ENCODE results near the gene ARHGAP25.

ARHGAP25 gene

GRCh38 chr2:68827666-68828065 is 93.1 kb downstream of the ARHGAP25 start:
- Histone ChIP-seq H3K79me2 (ENCODE audit: control insufficient read depth, low read length) (no peaks in the 10 kb centered on the region), H3K27ac (ENCODE audit: low read depth, low read length) (peak overlapping the region; percentile 80; the same call in 1 of the 2 replicates), H3K36me3 (ENCODE audit: control insufficient read depth, low read length) (peaks cover 27% of the 10 kb centered on the region), H3F3A (ENCODE audit: control insufficient read depth, insufficient read depth) (peaks cover 28% of the 10 kb centered on the region), H3K4me3 (ENCODE audit: low read length) (no peak overlapping the region), H3K9me3 (ENCODE audit: control insufficient read depth, insufficient read depth, low read length) (no peaks in the 10 kb centered on the region), H3K4me2 (ENCODE audit: low read length) (no peak overlapping the region), H3K9me2 (replicated peaks; ENCODE audit: control insufficient read depth, low read length) (no peaks in the 10 kb centered on the region), H3K4me1 (ENCODE audit: control insufficient read depth, low read length) (peaks cover 48% of the 10 kb centered on the region), H4K20me1 (ENCODE audit: control insufficient read depth, insufficient read depth, low read depth, low read length) (no peaks in the 10 kb centered on the region), H3K27me3 (ENCODE audit: control insufficient read depth, low read length) (no peaks in the 10 kb centered on the region)
- TF ChIP-seq CTCF (IDR thresholded peaks at IDR 0.05; ENCODE audit: low read depth, low read length, poor library complexity, severe bottlenecking) (no peak), EZH2phosphoT487 (IDR thresholded peaks at IDR 0.05; ENCODE audit: borderline replicate concordance, low read length) (no peak)

GRCh38 chr2:68828887-68829708 is 94.5 kb downstream of the ARHGAP25 start:
- Histone ChIP-seq H3F3A (ENCODE audit: control insufficient read depth, insufficient read depth) (peaks cover 37% of the 10 kb centered on the region), H3K9me3 (ENCODE audit: control insufficient read depth, insufficient read depth, low read length) (no peaks in the 10 kb centered on the region), H3K79me2 (ENCODE audit: control insufficient read depth, low read length) (no peaks in the 10 kb centered on the region), H3K9me2 (replicated peaks; ENCODE audit: control insufficient read depth, low read length) (no peaks in the 10 kb centered on the region), H4K20me1 (ENCODE audit: control insufficient read depth, insufficient read depth, low read depth, low read length) (no peaks in the 10 kb centered on the region), H3K4me2 (ENCODE audit: low read length) (peak overlapping the region; percentile 65), H3K4me1 (ENCODE audit: control insufficient read depth, low read length) (peaks cover 63% of the 10 kb centered on the region), H3K4me3 (ENCODE audit: low read length) (peak overlapping the region; percentile 53), H3K36me3 (ENCODE audit: control insufficient read depth, low read length) (peaks cover 14% of the 10 kb centered on the region), H3K27ac (ENCODE audit: low read depth, low read length) (peak overlapping the region; percentile 80), H3K27me3 (ENCODE audit: control insufficient read depth, low read length) (no peaks in the 10 kb centered on the region)
- TF ChIP-seq CTCF (IDR thresholded peaks at IDR 0.05; ENCODE audit: low read depth, low read length, poor library complexity, severe bottlenecking) (no peak), EZH2phosphoT487 (IDR thresholded peaks at IDR 0.05; ENCODE audit: borderline replicate concordance, low read length) (no peak)

GRCh38 chr2:68829749-68830148 is 95.1 kb downstream of the ARHGAP25 start:
- Histone ChIP-seq H3K27ac (ENCODE audit: low read depth, low read length) (peak overlapping the region; percentile 80), H3K4me3 (ENCODE audit: low read length) (peak overlapping the region; percentile 53), H3K4me2 (ENCODE audit: low read length) (peak overlapping the region; percentile 65), H3F3A (ENCODE audit: control insufficient read depth, insufficient read depth) (peaks cover 40% of the 10 kb centered on the region), H3K9me2 (replicated peaks; ENCODE audit: control insufficient read depth, low read length) (no peaks in the 10 kb centered on the region), H3K27me3 (ENCODE audit: control insufficient read depth, low read length) (no peaks in the 10 kb centered on the region), H3K4me1 (ENCODE audit: control insufficient read depth, low read length) (peaks cover 69% of the 10 kb centered on the region), H3K9me3 (ENCODE audit: control insufficient read depth, insufficient read depth, low read length) (no peaks in the 10 kb centered on the region), H3K36me3 (ENCODE audit: control insufficient read depth, low read length) (peaks cover 11% of the 10 kb centered on the region), H4K20me1 (ENCODE audit: control insufficient read depth, insufficient read depth, low read depth, low read length) (no peaks in the 10 kb centered on the region), H3K79me2 (ENCODE audit: control insufficient read depth, low read length) (no peaks in the 10 kb centered on the region)
- TF ChIP-seq CTCF (IDR thresholded peaks at IDR 0.05; ENCODE audit: low read depth, low read length, poor library complexity, severe bottlenecking), result no peak
- no peak for TF ChIP-seq EZH2phosphoT487 (IDR thresholded peaks at IDR 0.05; ENCODE audit: borderline replicate concordance, low read length)
